Measurements from ENCODE around the gene SLC23A2. TPM values are rescaled to one million over a fixed set of nuclear protein-coding genes. Genes with fewer than 3 reads are reported as not detected.

The SLC23A2 gene
- total and polyA plus RNA-seq, 12 donors: 51.0 to 294 (median 145) TPM

- WGBS, 4 donors: 86 to 95% (median 93%) methylated on average over 4 of the region's 4 CpGs
- no peak overlapping the region for H3K27ac ChIP-seq
- TF ChIP-seq CTCF (IDR thresholded peaks at IDR 0.05) (no peak), POLR2A (IDR thresholded peaks at IDR 0.05) (no peak)
- intact Hi-C loops (cut with DNase I): no loop called here
- no peak overlapping the region for H3K4me3 ChIP-seq
- no peaks in the 10 kb centered on the region for H3K4me1 ChIP-seq (replicated peaks in 1 of 2)
- H3K27me3 ChIP-seq: no peaks in the 10 kb centered on the region
- H3K9me3 ChIP-seq (replicated peaks in 1 of 3): no peaks in the 10 kb centered on the region
- H3K36me3 ChIP-seq (replicated peaks in 1 of 2): peaks cover 0 to 78% of the 10 kb centered on the region in 2 donors
- DNase-seq: peak in 3 of 7 donors; percentile 7 to 45 (median 19)
Measured at GRCh38 chr20:4867051-4867450, 134.3 kb downstream of the SLC23A2 start.

- DNase-seq: peak in 3 of 7 donors; percentile 6 to 47 (median 15)
- WGBS, 4 donors: 80 to 100% (median 94%) methylated on average over 1 to 2 of the region's 2 CpGs
- Histone ChIP-seq H3K27me3 (no peaks in the 10 kb centered on the region), H3K27ac (peak overlapping the region in 1 of 5 donors; percentile 20), H3K4me1 (replicated peaks in 1 of 2) (no peaks in the 10 kb centered on the region), H3K36me3 (replicated peaks in 1 of 2) (peaks cover 0 to 78% of the 10 kb centered on the region in 2 donors), H3K4me3 (no peak overlapping the region), H3K9me3 (replicated peaks in 1 of 3) (no peaks in the 10 kb centered on the region)
- TF ChIP-seq POLR2A (IDR thresholded peaks at IDR 0.05): no peak
- intact Hi-C loops (cut with DNase I): no loop called here
Measured at GRCh38 chr20:4866429-4866828, 134.9 kb downstream of the SLC23A2 start.

GRCh38 chr20:4864311-4864752 is 137.0 kb downstream of the SLC23A2 start:
- TF ChIP-seq POLR2A (IDR thresholded peaks at IDR 0.05) (no peak), CTCF (IDR thresholded peaks at IDR 0.05) (no peak)
- Histone ChIP-seq H3K27me3 (no peaks in the 10 kb centered on the region), H3K4me1 (replicated peaks in 1 of 2) (no peaks in the 10 kb centered on the region), H3K9me3 (replicated peaks in 1 of 3) (no peaks in the 10 kb centered on the region), H3K36me3 (replicated peaks in 1 of 2) (peaks cover 0 to 83% of the 10 kb centered on the region in 2 donors), H3K4me3 (no peak overlapping the region), H3K27ac (peak overlapping the region in 2 of 5 donors; percentile 8 to 18)
- intact Hi-C loops (cut with DNase I): no loop called here
- 70 to 86% (median 78%) methylated on average over 4 of the region's 4 CpGs for WGBS, 4 donors
- peak in 3 of 7 donors; percentile 15 to 48 (median 19) for DNase-seq

- Histone ChIP-seq H3K4me3 (no peak overlapping the region), H3K27ac (no peak overlapping the region), H3K4me1 (replicated peaks in 1 of 2) (no peaks in the 10 kb centered on the region), H3K9me3 (replicated peaks in 1 of 3) (no peaks in the 10 kb centered on the region), H3K27me3 (no peaks in the 10 kb centered on the region), H3K36me3 (replicated peaks in 1 of 2) (peaks cover 0 to 84% of the 10 kb centered on the region in 2 donors)
- 92 to 97% (median 95%) methylated on average over 13 to 14 of the region's 14 CpGs for WGBS, 4 donors
- TF ChIP-seq POLR2A (IDR thresholded peaks at IDR 0.05) (no peak), CTCF (IDR thresholded peaks at IDR 0.05) (no peak)
- intact Hi-C loops (cut with DNase I): no loop called here
- peak in 1 of 7 donors; percentile 17 for DNase-seq
Measured at GRCh38 chr20:4862661-4863060, 138.6 kb downstream of the SLC23A2 start.

GRCh38 chr20:4861961-4862360 is 139.3 kb downstream of the SLC23A2 start:
- 80 to 91% (median 88%) methylated on average over 11 of the region's 11 CpGs for WGBS, 4 donors
- peak in 1 of 7 donors; percentile 42 for DNase-seq
- no peaks in the 10 kb centered on the region for H3K4me1 ChIP-seq (replicated peaks in 1 of 2)
- intact Hi-C loops (cut with DNase I): no loop called here
- H3K4me3 ChIP-seq: no peak overlapping the region
- no peaks in the 10 kb centered on the region for H3K27me3 ChIP-seq
- H3K27ac ChIP-seq: no peak overlapping the region
- H3K36me3 ChIP-seq (replicated peaks in 1 of 2): peaks cover 0 to 86% of the 10 kb centered on the region in 2 donors
- TF ChIP-seq CTCF (IDR thresholded peaks at IDR 0.05) (no peak), POLR2A (IDR thresholded peaks at IDR 0.05) (no peak)
- H3K9me3 ChIP-seq (replicated peaks in 1 of 3): no peaks in the 10 kb centered on the region
